ENCODE measurements around the gene C11orf97. TPM values are rescaled to one million over a fixed set of nuclear protein-coding genes. Genes with fewer than 3 reads are reported as not detected.
"Not testable (repeated sequence)": the region's sequence is repeated elsewhere in the genome, so short reads cannot be mapped to it uniquely, and the experiment has no call there.

C11orf97 gene
- total and polyA plus RNA-seq, 2 experiments from 2014 or later, result 0.59 TPM; not detected in 1

GRCh38 chr11:94546886-94547285 is 34.6 kb downstream of the C11orf97 start:
- H3K27ac ChIP-seq, result peak overlapping the region; percentile 30
- peak; percentile 40 for DNase-seq (ENCODE audit: low spot score)
- TF ChIP-seq EZH2 (IDR thresholded peaks at IDR 0.05; ENCODE audit: borderline replicate concordance), result no peak
- no peak for TF ChIP-seq EZH2phosphoT487 (IDR thresholded peaks at IDR 0.05; ENCODE audit: low read depth, severe bottlenecking, unreplicated experiment)
- TF ChIP-seq CTCF (IDR thresholded peaks at IDR 0.05; ENCODE audit: poor library complexity), result peak; percentile 4
- 85% methylated on average over 1 of the region's 1 CpG for WGBS (ENCODE audit: low lambda C conversion rate, missing lambda C conversion rate)
- H3K27me3 ChIP-seq, result no peaks in the 10 kb centered on the region
- no peak overlapping the region for H2AFZ ChIP-seq
- H3K9me3 ChIP-seq (ENCODE audit: low read depth), result no peaks in the 10 kb centered on the region
- H3K4me3 ChIP-seq, result peak overlapping the region; percentile 31
- no peaks in the 10 kb centered on the region for H3K9me2 ChIP-seq (replicated peaks; ENCODE audit: insufficient read depth)
- H3K4me2 ChIP-seq, result peak overlapping the region; percentile 74
- H3K4me1 ChIP-seq (ENCODE audit: insufficient read depth), result peaks cover 30% of the 10 kb centered on the region
- H3K79me2 ChIP-seq, result peaks cover 65% of the 10 kb centered on the region
- H4K20me1 ChIP-seq (ENCODE audit: insufficient read depth, poor library complexity, severe bottlenecking), result no peaks in the 10 kb centered on the region
- no peaks in the 10 kb centered on the region for H3K36me3 ChIP-seq (replicated peaks; ENCODE audit: insufficient read depth, low read depth)

GRCh38 chr11:94549146-94549545 is 36.9 kb downstream of the C11orf97 start:
- H3K27me3 ChIP-seq, result no peaks in the 10 kb centered on the region
- no peaks in the 10 kb centered on the region for H4K20me1 ChIP-seq (ENCODE audit: insufficient read depth, poor library complexity, severe bottlenecking)
- no peak overlapping the region for H2AFZ ChIP-seq
- peak overlapping the region; percentile 74 for H3K4me2 ChIP-seq
- no peaks in the 10 kb centered on the region for H3K36me3 ChIP-seq (replicated peaks; ENCODE audit: insufficient read depth, low read depth)
- DNase-seq (ENCODE audit: low spot score), result no peak
- H3K9me2 ChIP-seq (replicated peaks; ENCODE audit: insufficient read depth), result no peaks in the 10 kb centered on the region
- H3K79me2 ChIP-seq, result peaks cover 70% of the 10 kb centered on the region
- no peaks in the 10 kb centered on the region for H3K9me3 ChIP-seq (ENCODE audit: low read depth)
- WGBS (ENCODE audit: low lambda C conversion rate, missing lambda C conversion rate), result 66% methylated on average over 5 of the region's 5 CpGs
- peak overlapping the region; percentile 11 for H3K4me3 ChIP-seq
- TF ChIP-seq EZH2phosphoT487 (IDR thresholded peaks at IDR 0.05; ENCODE audit: low read depth, severe bottlenecking, unreplicated experiment), result no peak
- TF ChIP-seq CTCF (IDR thresholded peaks at IDR 0.05; ENCODE audit: poor library complexity), result no peak
- no peak for TF ChIP-seq EZH2 (IDR thresholded peaks at IDR 0.05; ENCODE audit: borderline replicate concordance)
- peaks cover 22% of the 10 kb centered on the region for H3K4me1 ChIP-seq (ENCODE audit: insufficient read depth)
- H3K27ac ChIP-seq, result no peak overlapping the region

GRCh38 chr11:94550513-94550912 is 38.3 kb downstream of the C11orf97 start:
- Histone ChIP-seq H3K27ac (no peak overlapping the region), H3K9me2 (replicated peaks; ENCODE audit: insufficient read depth) (no peaks in the 10 kb centered on the region), H3K4me2 (peak overlapping the region; percentile 74), H3K4me3 (no peak overlapping the region), H3K36me3 (replicated peaks; ENCODE audit: insufficient read depth, low read depth) (no peaks in the 10 kb centered on the region), H3K27me3 (no peaks in the 10 kb centered on the region), H3K4me1 (ENCODE audit: insufficient read depth) (peaks cover 15% of the 10 kb centered on the region), H3K79me2 (peaks cover 72% of the 10 kb centered on the region), H3K9me3 (ENCODE audit: low read depth) (no peaks in the 10 kb centered on the region), H4K20me1 (ENCODE audit: insufficient read depth, poor library complexity, severe bottlenecking) (no peaks in the 10 kb centered on the region), H2AFZ (no peak overlapping the region)
- TF ChIP-seq EZH2 (IDR thresholded peaks at IDR 0.05; ENCODE audit: borderline replicate concordance), result no peak
- no peak for TF ChIP-seq EZH2phosphoT487 (IDR thresholded peaks at IDR 0.05; ENCODE audit: low read depth, severe bottlenecking, unreplicated experiment)
- no peak for TF ChIP-seq CTCF (IDR thresholded peaks at IDR 0.05; ENCODE audit: poor library complexity)
- no peak for DNase-seq (ENCODE audit: low spot score)
- 62% methylated on average over 4 of the region's 4 CpGs for WGBS (ENCODE audit: low lambda C conversion rate, missing lambda C conversion rate)

GRCh38 chr11:94553938-94554337 is 41.7 kb downstream of the C11orf97 start:
- peak; percentile 40 for DNase-seq (ENCODE audit: low spot score)
- H4K20me1 ChIP-seq (ENCODE audit: insufficient read depth, poor library complexity, severe bottlenecking), result no peaks in the 10 kb centered on the region
- H3K4me3 ChIP-seq, result no peak overlapping the region
- no peak overlapping the region for H3K27ac ChIP-seq
- H3K9me2 ChIP-seq (replicated peaks; ENCODE audit: insufficient read depth), result no peaks in the 10 kb centered on the region
- no peaks in the 10 kb centered on the region for H3K9me3 ChIP-seq (ENCODE audit: low read depth)
- H3K79me2 ChIP-seq, result peaks cover 47% of the 10 kb centered on the region
- no peaks in the 10 kb centered on the region for H3K36me3 ChIP-seq (replicated peaks; ENCODE audit: insufficient read depth, low read depth)
- H2AFZ ChIP-seq, result no peak overlapping the region
- no peaks in the 10 kb centered on the region for H3K27me3 ChIP-seq
- peaks cover 7% of the 10 kb centered on the region for H3K4me1 ChIP-seq (ENCODE audit: insufficient read depth)
- WGBS (ENCODE audit: low lambda C conversion rate, missing lambda C conversion rate), result 85% methylated on average over 1 of the region's 1 CpG
- no peak overlapping the region for H3K4me2 ChIP-seq
- no peak for TF ChIP-seq EZH2phosphoT487 (IDR thresholded peaks at IDR 0.05; ENCODE audit: low read depth, severe bottlenecking, unreplicated experiment)
- no peak for TF ChIP-seq EZH2 (IDR thresholded peaks at IDR 0.05; ENCODE audit: borderline replicate concordance)
- no peak for TF ChIP-seq CTCF (IDR thresholded peaks at IDR 0.05; ENCODE audit: poor library complexity)

- H3K27me3 ChIP-seq; H4K20me1 ChIP-seq (ENCODE audit: insufficient read depth, poor library complexity, severe bottlenecking); H2AFZ ChIP-seq; DNase-seq (ENCODE audit: low spot score); H3K27ac ChIP-seq; H3K4me1 ChIP-seq (ENCODE audit: insufficient read depth); H3K9me2 ChIP-seq (replicated peaks; ENCODE audit: insufficient read depth); H3K36me3 ChIP-seq (replicated peaks; ENCODE audit: insufficient read depth, low read depth); H3K4me2 ChIP-seq; H3K9me3 ChIP-seq (ENCODE audit: low read depth); H3K4me3 ChIP-seq: not testable (repeated sequence)
- WGBS (ENCODE audit: low lambda C conversion rate, missing lambda C conversion rate), result 73% methylated on average over 8 of the region's 8 CpGs
- peaks cover 33% of the 10 kb centered on the region for H3K79me2 ChIP-seq
Measured at GRCh38 chr11:94555752-94556329, 43.6 kb downstream of the C11orf97 start.
